HG03354 (cell line): ENCODE measurements around the gene GYS1.
"Not testable (repeated sequence)": the region's sequence is repeated elsewhere in the genome, so short reads cannot be mapped to it uniquely, and the experiment has no call there.

Experiments used
- ATAC-seq: cut with Tn5 transposase; IDR thresholded peaks from one replicate; pipeline ENCODE4 v1.9.1; 2021; ENCODE audit warnings: mild to moderate bottlenecking; ENCODE audit not compliant: unreplicated experiment, poor library complexity, severe bottlenecking

Gene GYS1

GRCh38 chr19:48993175-48994034 is at the start of gene GYS1, which contains the start of gene RUVBL2:
GYS1 (minus strand) TSS chr19:48993309; CDS start chr19:48993112, 197 bp downstream.
RUVBL2 (plus strand) TSS chr19:48993887; CDS start chr19:48993912, 25 bp downstream.
- peak; percentile 89 for ATAC-seq

DNA sequence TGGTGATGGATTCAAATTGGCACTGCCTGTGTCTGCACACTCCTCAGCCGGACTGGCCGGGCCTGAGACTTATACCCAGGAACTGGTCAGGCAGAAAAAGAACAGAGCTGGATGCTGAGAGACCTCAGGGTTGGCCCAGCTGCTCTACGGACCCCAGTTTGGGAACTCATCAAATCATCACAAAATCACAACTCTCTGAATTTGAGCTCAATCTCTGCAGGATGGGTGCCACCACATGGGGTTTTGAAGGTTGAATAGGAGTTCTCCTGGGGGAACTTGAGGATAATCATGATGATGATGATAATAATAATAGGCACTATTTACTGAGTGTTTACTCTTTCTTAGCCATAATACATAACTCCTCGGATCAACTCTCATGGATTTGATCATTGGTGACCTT is 49.6 kb upstream of the GYS1 start:
- not testable (repeated sequence) for ATAC-seq

GRCh38 chr19:49042177-49042576 is 49.1 kb upstream of the GYS1 start:
- ATAC-seq: no peak

DNA sequence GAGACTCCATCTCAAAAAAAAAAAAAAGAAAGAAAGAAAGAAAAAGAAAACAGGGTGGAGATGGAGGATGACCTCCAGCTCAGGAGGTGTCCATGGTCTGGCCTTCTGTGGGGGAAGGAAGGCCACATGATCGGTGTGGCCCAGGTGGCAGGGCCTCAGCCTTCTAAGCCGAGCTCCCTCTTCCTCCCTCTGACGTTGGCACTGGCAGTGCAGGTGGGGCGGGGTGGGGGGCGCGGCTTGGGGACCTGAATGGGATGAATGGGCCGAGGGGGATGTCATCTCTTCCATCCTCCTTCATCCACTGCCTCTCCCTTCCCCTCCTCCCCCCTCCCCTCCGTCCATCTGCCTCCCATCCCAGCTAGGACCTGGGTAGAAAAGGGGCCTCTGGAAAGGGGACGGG is 46.6 kb upstream of the GYS1 start:
- ATAC-seq: not testable (repeated sequence)

DNA sequence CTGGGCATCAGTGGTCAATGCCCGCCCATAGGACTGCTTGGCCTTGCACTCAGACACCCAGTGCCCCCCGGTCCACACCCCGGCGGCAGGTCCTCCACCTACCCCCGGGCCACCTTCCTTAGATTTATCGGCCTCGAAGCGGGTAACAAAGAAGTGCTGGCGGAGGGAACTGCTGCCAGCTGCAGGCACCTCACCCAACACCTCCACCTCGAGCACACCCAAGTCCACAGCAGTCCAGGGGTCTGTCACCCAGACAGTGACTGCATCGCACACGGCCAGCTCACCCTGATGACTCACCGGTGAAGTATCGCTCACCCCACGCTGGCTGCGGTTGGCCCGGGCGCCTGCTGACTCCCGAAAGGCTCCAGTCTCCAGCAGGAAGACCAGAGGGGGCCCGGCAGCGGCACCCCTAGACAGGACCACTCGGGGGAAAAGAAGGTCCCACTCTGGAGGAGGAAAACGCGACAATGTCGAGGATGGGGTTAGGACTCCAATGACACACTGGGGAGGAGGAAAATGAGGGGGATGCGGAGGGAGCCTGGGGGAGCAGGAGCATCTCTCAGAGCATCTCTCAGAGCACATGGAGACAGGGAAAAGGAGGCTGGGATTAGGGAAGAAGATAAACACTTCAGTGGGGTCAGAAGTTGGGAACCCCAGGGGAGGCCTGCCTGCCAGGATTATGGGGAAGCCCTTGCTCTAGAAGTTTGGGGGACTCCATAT is 45.6 kb upstream of the GYS1 start:
- ATAC-seq: not testable (repeated sequence)

DNA sequence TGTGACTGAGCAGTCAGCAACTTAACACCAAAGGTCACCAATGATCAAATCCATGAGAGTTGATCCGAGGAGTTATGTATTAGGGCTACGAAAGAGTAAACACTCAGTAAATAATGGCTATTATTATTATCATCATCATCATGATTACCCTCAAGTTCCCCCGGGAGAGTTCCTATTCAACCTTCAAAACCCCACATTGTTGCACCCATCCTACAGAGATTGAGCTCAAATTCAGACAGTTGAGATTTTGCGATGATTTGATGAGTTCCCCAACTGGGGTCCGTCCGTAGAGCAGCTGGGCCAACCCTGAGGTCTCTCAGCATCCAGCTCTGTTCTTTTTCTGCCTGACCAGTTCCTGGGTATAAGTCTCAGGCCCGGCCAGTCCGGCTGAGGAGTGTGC is 45.0 kb upstream of the GYS1 start:
- ATAC-seq: not testable (repeated sequence)

DNA sequence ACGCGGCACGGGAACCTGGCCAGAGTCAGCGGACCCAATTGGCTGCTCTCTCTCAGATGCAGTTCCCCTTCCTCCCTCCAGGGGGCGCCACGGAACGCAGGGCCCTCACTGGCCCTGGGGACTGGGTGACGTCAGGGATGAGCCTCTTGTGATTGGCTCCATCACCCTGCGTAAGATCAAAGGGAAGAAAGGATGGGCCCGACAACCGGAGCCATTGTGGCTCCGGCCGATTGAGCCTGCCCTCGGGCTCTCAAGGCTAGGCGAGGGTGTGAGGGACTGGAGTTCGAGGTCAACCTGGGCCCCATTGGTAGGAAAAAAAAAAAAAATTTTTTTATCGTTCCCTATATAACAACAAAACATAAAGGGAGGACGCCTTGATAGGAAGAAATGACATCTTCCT is 43.7 kb upstream of the GYS1 start, which contains the start of gene CGB1:
CGB1 (minus strand) TSS at position 81 of the 400 bp plus-strand sequence. CDS start 184 bp downstream, outside the sequence.
- not testable (repeated sequence) for ATAC-seq

DNA sequence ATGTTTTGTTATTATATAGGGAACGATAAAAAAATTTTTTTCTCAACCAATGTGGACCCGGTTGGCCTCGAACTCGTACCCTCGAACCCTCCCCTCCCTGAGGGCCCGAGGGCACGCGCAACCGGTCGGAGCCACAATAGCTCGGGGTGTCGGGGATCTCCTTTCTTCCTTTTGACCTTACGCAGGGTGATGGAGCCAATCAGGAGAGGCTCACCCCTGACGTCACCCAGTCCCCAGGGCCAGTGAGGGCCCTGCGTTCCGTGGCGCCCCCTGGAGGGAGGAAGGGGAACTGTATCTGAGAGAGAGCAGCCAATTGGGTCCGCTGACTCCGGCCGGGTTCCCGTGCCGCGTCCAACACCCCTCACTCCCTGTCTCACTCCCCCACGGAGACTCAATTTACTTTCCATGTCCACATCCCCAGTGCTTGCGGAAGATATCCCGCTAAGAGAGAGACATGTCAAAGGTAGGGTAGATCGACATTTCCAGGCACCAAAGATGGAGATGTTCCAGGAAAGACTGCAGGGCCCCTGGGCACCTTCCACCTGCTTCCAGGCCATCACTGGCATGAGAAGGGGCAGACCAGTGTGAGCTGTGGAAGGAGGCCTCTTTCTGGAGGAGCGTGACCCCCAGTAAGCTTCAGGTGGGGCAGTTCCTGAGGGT is 38.7 kb upstream of the GYS1 start, which contains the start of gene CGB2:
CGB2 (plus strand) TSS at position 249 of the 660 bp plus-strand sequence; CDS start at position 455, 206 bp downstream.
- not testable (repeated sequence) for ATAC-seq

GRCh38 chr19:49030323-49030722 is 37.2 kb upstream of the GYS1 start:
- not testable (repeated sequence) for ATAC-seq

DNA sequence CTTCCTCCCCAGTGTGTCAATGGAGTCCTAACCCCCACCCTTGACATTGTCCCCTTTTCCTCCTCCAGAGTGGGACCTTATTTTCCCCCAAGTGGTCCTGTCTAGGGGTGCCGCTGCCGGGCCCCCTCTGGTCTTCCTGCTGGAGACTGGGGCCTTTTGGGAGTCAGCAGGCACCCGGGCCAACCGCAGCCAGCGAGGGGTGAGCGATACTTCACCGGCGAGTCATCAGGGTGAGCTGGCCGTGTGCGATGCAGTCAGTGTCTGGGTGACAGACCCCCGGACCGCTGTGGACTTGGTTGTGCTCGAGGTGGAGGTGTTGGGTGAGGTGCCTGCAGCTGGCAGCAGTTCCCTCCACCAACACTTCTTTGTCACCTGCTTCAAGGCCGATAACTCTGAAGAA is 36.6 kb upstream of the GYS1 start:
- not testable (repeated sequence) for ATAC-seq

- not testable (repeated sequence) for ATAC-seq
These were observed 35.6 kb upstream of the GYS1 start for GRCh38 chr19:49028686-49029085.

DNA sequence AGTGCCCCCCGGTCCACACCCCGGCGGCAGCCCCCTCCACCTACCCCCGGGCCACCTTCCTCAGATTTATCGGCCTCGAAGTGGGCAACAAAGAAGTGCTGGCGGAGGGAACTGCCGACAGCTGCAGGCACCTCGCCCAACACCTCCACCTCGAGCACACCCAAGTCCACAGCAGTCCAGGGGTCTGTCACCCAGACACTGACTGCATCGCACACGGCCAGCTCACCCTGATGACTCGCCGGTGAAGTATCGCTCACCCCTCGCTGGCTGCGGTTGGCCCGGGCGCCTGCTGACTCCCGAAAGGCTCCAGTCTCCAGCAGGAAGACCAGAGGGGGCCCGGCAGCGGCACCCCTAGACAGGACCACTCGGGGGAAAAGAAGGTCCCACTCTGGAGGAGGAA is 32.5 kb upstream of the GYS1 start:
- not testable (repeated sequence) for ATAC-seq

- not testable (repeated sequence) for ATAC-seq
These were observed 32.0 kb upstream of the GYS1 start for GRCh38 chr19:49025088-49025487.

GRCh38 chr19:49024233-49024632 is 31.1 kb upstream of the GYS1 start, which contains the start of gene CGB3:
CGB3 (minus strand) TSS chr19:49024333; CDS start chr19:49023971, 362 bp downstream.
- not testable (repeated sequence) for ATAC-seq

GRCh38 chr19:49022116-49022515 is 29.0 kb upstream of the GYS1 start:
- no peak for ATAC-seq

DNA sequence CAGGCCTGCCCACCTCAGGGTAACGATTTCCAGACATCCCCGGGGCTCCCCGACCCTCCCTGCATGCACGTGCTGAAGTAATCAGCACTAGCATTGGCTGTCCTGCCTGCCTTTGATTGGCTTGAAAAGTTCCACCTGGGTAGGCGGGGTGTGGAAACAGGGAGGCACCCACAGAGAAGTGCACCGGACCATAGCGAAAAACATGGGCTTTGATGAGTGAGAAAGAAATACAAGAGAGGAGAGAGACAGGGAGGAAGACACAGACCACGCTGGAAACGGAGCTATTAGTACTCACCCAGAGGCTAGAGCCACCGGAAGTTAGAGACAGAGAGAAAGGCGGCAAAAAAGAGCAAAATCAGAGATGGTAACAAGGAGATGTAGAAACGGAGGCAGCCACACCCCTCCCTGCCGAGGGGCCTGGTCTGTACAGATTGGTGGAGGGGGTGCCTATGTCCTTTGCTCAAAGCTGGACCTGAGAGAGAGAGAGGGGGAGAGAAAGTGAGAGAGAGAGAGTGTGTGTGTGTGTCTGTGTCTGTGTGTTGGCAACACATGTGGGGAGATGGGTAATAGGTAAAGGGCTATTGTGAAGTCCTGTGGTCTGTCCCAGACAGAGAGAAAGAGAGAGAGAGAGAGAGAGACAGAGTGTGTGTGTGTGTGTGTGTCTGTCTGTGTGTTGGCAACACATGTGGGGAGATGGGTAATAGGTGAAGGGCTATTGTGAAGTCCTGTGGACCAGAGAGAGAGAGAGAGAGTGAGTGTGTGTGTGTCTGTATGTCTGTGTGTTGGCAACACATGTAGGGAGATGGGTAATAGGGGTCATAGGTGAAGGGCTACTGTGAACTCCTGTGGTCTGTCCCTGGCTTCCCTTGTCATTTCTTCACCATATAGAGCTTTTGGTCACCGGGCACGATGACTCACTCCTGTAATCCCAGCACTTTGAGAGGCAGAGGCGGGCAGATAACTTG is 28.1 kb upstream of the GYS1 start:
- no peak for ATAC-seq

GRCh38 chr19:49020342-49020741 is 27.2 kb upstream of the GYS1 start:
- no peak for ATAC-seq

DNA sequence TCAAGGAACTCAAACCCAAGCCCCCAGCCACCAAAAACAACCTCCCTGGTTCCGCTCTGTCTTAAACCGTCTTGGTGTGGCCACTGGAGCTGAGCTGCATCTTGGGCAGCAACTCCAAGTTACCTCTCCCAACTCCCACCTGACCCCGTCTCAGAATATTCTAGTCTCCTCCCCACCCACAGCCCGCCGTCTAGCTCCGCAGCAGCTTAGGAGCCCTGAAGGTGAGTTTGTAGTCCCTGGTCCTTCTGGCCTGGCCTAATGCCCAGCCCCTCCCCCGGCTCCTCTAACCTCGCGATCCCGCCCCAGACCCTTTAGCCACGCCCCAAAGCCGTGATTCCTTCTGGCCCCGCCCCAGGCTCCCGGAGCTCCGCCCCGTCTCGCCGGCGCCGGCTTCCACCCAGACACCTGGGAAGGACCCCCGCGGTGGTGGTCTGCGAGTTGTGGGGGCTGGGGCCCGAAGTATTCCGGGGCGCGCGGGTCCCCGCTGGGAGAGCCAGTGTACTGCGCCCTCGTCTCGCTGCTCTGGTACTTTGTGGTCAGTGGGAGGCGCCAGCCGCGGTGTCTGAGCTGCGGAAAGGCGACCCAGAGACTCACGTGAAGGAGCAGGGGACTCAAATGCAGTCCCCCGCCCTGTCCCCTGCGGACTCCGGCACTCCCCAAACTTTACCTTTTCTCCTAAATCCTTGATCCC is 26.3 kb upstream of the GYS1 start:
- no peak for ATAC-seq
